ENCODE measurements around the gene TIAM1.

GRCh38 chr21:31289702-31290101, 54.4 kb downstream of the TIAM1 start:
- TF ChIP-seq, protein P1, sequence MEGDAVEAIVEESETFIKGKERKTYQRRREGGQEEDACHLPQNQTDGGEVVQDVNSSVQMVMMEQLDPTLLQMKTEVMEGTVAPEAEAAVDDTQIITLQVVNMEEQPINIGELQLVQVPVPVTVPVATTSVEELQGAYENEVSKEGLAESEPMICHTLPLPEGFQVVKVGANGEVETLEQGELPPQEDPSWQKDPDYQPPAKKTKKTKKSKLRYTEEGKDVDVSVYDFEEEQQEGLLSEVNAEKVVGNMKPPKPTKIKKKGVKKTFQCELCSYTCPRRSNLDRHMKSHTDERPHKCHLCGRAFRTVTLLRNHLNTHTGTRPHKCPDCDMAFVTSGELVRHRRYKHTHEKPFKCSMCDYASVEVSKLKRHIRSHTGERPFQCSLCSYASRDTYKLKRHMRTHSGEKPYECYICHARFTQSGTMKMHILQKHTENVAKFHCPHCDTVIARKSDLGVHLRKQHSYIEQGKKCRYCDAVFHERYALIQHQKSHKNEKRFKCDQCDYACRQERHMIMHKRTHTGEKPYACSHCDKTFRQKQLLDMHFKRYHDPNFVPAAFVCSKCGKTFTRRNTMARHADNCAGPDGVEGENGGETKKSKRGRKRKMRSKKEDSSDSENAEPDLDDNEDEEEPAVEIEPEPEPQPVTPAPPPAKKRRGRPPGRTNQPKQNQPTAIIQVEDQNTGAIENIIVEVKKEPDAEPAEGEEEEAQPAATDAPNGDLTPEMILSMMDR (IDR thresholded peaks at IDR 0.05), result no peak
- TF ChIP-seq POLR2A (IDR thresholded peaks at IDR 0.05), result no peak
